HG03108 (cell line): ENCODE results near the gene TK1.
"Not testable (repeated sequence)": the region's sequence is repeated elsewhere in the genome, so short reads cannot be mapped to it uniquely, and the experiment has no call there.

Source experiments
- ATAC-seq: cut with Tn5 transposase; IDR thresholded peaks from one replicate; pipeline ENCODE4 v1.9.1; 2021; ENCODE audit warnings: moderate library complexity; ENCODE audit not compliant: unreplicated experiment

Gene TK1

DNA sequence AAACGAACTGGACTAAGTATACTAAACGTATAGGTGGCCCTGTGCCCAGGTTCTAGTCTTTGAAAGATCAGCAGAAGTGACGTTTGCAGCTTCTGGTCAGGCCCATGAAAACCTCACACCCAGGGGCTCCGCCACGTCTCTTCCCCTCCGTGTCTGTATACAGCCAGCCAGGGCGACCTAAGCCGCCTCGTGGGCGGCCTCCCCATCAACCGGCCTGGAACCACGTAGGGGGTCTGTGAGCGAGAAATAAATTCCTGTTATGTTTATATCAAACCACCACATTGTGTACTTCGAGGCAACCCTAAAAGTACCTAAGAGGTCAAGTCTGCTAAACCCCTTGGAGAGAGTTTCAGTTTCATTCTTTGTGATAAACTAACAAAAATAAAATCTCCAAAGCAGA lies 6.8 kb downstream of the TK1 start:
- ATAC-seq: no peak

DNA sequence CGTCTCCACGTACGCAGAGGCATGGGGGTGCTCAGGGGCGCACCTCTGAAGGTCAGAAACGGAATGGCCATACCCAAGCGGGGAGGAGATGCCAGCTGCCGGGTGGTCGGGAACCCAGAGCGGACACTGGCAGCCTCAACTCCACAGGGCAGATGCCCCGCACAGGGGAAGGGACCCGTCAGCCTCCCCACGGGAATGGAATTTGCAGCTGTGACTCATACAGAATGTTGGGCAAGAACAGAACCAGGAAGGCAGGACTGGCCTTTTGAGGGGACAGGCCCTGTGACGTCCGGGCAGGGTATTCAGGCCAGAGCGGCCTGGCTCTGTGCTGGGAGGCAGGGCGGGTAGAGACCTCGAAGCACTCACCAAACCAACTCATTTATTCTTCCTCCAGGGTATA lies 7.5 kb downstream of the TK1 start:
- no peak for ATAC-seq

DNA sequence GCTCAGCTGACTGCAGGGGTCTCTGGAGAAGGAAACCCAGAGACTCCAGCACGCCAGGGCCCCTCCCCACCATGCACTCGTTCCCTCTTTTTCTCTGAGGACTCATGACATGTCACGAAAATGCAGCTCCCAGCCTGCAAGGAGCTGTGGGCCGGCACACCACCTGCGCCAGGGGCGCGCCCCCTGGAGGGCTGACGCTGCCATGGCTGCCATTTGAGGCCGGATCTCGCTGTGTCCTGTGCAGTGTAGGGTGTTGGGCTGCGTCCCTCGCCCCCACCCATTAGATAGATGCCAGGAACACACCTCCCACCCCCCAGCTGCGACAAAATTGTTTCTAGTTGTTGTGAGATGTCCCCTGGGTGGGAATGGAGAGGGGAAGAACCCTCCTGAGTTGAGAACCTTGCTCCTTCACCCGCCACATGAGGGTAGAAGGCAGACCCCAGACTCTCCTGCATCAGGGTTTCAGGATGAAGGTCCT lies 10.3 kb downstream of the TK1 start:
- ATAC-seq: no peak

DNA sequence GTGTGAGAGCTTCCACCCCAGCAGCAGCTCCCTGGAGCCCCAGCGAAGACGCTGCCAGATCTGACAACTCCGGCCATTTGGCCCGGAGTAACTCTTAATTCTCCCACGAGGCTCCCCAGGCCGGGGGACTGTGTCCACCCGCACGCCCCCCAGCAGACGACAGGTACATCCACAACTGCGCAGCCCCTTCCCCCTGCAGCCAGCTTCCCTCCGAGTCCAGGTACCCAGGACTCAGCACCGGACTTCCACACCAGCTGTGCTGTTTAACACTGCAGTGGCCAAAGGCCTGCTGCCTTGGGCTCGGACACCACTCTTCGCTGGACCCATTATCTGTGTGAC lies 11.2 kb downstream of the TK1 start:
- no peak for ATAC-seq

DNA sequence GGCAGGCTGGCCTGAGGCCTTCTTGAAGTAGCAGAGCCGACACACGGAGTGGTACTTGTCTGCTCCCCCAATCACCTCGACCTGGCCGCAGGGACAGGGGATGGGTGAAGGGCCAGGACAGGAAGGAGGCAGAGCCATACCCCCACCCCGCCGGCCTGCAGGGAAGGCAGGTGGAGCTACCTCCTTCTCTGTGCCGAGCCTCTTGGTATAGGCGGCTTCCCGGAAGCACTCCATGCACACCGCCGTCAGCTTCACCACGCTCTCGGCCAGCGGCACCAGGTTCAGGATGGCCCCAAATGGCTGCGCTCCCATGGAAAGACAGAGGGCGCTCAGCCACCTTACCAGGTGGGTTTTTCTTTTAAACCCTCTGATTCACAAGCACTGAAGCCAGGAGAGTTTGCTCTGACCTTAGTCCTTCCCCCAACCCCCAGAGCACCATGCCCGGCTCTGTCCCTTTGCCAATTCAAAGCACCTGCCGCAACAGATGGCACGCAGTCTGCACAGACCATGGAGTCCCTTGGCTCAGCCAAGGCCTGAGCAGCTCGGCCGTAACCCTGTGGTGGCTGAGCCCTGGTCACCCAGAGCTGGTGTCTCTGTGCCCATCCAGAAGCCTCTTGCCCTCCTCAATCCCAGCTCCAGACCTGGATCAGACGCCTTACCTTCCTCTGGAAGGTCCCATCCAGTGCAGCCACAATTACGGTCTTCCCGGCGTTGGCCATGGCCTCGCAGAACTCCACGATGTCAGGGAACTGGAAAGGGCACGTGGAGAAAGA lies 11.8 kb downstream of the TK1 start:
- no peak for ATAC-seq

DNA sequence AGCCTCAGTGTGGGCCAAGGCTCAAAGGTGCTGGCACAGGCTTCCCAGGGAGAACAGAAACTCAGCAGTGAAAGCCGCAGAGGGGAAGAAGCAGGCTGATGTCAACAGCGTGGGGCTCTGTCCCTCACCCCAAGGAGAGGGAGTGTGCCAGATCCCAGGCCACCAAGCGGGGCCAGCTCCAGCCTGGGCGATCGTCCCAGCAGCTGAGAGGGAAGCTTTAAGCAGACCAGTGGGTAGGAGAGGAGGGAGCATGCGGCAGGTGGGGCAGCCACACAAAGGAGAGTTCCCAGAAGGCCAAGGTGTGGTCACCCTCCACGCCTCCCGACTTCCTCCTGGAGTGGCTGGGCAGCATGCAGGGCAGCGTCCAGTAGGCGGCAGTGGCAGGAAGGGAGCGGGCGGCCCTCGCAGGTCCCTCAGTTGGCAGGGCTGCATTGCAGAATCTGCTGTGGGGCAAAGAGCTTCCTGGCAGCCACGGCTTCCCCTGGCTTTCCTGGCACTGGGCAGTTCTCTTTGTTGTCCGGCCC lies 12.4 kb downstream of the TK1 start:
- no peak for ATAC-seq

DNA sequence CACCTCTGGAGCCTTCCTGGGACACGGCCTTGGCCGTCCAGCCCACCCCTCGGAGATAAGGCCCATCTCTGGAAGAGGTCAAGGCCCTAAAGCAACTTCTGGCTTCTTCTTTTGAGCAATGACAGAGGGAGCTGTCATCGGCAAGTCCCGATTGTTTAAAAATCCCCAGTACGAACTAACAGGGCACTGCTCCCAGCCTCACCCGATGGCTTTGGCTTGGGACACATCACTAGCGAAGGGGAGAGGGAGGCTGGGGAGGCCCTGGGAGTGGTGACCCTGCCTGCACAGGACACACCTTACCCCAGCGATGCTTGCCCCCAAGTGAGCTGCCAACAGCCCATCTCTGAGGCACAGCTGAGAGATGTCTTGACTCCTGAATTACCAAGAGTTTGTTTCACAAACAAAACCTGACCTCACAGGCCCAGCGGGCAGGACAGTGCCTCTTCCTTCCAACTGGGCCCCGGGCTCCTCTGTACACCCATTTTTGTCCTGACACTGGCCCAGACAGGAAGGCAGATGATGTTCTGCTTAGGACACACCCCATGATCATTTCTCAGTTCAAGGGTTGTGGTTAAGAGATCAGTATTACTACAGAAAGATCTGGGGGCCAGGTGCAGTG lies 13.6 kb downstream of the TK1 start:
- peak; percentile 49 for ATAC-seq

DNA sequence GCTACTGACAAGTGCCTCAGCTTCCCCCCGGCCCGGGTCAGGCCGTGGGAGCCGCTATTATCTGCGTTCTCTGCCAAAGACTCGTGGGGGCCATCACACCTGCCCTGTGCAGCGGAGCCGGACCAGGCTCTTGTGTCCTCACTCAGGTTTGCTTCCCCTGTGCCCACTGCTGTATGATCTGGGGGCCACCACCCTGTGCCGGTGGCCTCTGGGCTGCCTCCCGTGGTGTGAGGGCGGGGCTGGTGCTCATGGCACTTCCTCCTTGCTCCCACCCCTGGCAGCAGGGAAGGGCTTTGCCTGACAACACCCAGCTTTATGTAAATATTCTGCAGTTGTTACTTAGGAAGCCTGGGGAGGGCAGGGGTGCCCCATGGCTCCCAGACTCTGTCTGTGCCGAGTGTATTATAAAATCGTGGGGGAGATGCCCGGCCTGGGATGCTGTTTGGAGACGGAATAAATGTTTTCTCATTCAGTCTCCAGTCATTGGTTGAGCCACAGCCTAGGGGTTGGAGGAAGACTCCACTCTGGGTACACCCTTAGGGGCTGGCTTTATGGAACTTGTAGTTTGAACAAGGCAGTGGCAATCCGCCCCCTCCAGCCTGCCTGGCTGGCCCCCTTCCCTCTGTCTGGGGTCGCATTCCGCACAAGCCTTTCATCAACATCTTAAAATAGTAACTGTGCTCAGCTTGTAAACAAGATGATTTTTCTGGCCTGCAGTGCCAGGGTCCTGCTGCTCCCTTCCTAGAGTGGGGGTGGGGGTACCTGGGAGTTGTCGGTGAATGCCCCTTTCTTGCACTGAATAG lies 14.4 kb downstream of the TK1 start:
- no peak for ATAC-seq

DNA sequence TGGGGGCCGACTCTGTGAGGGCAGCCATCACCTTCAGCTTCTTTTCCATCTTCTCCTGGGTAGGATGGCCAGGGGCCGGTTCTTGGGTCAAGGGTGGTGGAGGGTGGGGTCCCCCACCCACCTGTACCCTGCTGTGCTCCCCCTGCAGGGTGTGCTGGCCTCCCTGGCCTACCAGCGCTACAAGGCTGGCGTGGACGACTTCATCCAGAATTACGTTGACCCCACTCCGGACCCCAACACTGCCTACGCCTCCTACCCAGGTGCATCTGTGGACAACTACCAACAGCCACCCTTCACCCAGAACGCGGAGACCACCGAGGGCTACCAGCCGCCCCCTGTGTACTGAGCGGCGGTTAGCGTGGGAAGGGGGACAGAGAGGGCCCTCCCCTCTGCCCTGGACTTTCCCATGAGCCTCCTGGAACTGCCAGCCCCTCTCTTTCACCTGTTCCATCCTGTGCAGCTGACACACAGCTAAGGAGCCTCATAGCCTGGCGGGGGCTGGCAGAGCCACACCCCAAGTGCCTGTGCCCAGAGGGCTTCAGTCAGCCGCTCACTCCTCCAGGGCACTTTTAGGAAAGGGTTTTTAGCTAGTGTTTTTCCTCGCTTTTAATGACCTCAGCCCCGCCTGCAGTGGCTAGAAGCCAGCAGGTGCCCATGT lies 15.1 kb downstream of the TK1 start:
- ATAC-seq: not testable (repeated sequence)

DNA sequence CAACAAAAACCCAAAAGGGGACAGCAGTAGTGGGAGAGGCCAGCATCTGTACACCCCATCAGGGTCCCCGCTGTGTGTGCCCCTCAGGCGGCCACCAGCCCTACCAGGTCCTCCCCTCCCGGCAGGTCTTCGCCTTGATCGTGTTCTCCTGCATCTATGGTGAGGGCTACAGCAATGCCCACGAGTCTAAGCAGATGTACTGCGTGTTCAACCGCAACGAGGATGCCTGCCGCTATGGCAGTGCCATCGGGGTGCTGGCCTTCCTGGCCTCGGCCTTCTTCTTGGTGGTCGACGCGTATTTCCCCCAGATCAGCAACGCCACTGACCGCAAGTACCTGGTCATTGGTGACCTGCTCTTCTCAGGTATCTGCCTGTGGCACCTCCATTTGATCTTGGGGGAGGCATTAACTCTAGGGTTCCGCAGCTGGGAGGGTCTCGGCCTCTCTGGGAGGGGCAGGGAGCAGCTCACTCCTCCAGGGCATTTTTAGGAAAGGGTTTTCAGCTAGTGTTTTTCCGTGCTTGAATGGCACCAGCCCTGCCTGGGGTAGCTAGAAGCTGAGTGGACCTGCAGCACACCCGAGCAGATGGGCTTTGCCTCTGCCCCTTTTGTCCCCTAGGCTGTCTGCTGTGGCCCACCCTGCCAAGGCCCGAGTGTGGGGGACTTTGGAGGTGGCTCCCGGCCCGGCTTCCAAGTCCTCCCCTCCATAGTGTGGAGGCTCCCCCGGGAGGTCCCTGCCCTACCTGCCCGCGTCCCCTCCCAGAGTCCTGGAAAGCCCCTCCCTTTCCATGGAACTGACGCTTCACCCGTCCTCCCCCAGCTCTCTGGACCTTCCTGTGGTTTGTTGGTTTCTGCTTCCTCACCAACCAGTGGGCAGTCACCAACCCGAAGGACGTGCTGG lies 15.9 kb downstream of the TK1 start:
- no peak for ATAC-seq

DNA sequence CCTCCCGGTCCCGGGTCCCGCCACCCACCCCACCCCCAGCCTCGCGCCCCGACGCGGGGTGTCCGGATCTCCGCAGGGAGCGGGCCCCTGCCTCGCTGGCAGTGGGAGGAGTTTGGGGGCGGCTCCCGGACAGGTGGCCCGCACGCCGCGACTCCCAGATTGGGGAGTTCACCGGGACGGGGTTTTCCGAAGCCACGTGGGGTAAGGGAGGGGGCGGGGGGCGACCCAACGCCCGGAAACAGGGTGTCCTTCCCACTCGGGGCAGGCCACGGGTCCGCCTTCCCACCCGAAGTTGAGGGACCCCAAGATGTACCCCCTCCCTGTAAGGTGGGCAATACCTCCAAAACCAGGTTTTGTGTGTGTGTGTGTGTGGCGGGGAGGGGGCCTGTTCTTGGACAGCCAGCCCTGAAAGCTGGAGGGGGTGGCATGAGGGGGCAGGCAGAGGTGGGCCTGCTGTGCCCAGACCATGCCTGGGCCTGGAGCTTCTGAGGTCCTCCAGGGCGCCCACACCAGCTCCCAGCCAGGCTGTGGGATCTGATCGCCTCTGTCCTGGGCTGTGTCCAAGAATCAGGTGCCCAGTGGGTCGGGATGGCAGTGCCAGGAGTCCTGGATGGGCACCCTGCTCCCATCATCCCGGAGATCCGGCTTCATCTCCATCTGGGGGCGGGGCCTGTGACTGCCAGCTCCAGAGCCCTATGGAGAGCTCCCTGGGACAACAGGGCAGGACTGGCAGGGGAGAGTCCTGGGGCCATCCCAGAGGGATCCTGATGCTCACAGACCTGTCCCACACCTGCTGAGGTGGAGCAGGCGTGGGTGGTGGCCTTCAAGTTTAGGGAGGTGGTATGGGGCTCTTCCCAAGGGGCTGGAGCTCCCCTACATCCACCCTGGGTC lies 17.7 kb downstream of the TK1 start:
- ATAC-seq: no peak

DNA sequence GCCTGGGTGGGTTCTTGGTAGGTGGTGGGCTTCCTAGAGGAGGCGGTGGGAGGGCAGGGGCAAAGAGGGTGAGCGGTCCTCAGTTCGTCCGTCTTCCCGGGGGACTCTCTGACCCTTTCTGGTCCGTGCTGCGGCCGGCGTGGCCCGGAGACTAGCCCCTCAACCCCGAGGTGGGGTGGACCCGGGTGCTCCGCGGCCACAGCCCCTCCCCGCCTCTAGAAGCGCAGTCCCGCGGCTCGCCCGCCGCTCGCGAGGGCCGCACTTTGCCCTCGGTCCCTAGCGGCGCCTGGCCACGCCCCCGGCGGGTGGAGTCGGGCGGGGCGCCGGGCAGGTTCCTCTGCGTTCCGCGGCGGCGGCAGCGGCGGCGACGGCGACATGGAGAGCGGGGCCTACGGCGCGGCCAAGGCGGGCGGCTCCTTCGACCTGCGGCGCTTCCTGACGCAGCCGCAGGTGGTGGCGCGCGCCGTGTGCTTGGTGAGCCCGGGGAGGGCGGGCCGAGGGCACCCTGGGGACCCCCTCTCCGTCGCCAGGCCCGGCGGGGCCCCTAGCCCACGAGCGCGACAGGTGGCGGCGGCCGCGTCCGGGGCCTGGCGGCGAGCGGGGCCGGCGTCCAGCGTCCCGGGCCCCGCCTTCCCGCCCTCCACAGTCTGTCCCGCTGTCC lies 18.5 kb downstream of the TK1 start, which contains the start of gene SYNGR2:
TSS of gene SYNGR2 (plus strand) at position 340 of the 661 bp plus-strand sequence. CDS start at position 376, 36 bp downstream.
- peak; percentile 46 for ATAC-seq

DNA sequence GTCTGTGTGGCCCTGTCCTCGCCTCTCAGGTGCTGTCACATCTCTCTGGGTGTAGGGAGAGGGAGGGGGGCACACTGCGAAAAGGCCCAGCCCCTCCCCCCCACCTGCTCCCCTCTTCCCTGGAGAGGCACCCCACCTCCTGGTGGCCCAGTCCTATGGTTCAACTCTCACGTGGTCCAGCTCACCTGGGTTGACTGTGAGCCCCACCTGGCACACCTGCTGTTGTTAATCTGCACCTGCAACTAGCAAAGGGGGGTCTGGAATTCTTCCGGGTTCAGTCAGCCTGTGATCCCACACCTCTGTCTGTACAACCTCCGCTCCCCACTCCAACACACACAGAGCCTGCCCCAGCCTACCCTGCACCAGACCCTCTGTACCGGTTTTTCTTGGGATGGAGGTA lies 20.4 kb downstream of the TK1 start:
- ATAC-seq: no peak

DNA sequence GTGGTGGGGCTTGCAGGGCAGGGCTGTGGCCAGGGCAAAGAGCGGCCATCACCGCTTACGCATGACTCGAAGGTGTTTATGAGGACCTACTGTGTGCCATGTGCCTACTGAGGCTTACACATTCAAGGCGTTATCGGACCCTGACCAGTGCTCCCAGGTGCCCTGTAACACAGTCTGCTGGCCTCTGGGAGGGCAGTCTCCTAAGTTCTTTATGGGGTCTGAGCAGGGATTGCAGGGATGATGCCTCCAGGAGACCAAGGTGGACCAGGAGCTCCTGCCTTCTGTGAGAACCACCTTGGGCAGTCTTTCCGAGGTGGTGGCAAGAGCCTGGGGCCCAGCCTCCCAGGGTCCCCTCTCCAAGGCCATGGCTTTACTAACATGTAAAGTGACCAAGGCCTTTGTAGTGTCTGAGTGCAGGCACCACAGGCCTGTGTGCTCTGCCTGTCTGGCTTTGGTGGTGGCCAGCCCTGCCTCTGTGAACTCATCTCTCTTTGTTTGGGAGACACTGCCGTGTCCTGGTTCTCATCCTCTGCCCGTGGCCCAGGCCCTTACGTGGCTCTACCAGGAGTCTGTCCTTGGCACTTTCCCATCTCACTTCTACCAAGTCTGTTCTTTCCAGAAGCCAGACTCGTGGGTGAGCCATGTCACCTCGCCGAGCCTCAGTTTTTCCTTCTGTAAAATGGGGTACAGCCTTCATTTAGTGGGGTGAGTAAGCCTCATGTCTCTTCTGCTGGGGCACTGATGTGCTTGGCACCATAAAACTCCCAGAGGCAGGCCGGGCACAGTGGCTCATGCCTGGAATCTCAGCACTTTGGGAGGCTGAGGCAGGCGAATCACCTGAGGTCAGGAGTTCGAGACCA lies 21.9 kb downstream of the TK1 start:
- no peak for ATAC-seq

DNA sequence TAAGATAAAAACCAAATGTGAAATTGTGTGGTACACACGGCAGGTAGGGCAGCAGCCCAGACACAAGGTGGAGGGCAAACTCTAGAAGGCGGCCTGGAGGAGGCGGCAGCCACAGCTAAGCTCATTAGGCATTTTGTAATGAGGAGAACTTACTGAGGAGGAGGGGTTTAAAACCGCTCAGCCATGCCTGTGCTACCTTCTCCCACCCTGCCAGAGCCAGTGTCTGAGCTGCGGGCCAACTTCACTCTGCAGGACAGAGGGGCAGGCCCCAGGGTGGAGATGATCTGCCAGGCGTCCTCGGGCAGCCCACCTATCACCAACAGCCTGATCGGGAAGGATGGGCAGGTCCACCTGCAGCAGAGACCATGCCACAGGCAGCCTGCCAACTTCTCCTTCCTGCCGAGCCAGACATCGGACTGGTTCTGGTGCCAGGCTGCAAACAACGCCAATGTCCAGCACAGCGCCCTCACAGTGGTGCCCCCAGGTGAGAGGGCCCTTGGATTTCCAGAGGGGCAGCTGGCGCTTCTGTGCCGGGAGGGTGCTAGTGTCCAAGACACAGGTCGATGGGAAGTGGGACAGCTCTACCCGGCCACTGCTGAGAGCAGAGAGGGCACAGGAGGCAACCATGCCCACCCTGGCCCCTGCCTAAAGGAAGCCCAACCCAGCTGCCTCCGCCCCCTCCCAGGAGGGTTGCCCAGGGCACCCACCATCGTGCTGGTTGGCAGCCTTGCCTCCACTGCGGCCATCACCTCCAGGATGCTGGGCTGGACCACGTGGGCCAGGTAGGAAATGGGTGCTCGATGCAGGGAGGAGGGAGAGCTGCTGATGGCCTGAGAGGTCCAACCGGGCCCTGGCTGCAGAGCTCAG lies 22.7 kb downstream of the TK1 start:
- ATAC-seq: no peak

DNA sequence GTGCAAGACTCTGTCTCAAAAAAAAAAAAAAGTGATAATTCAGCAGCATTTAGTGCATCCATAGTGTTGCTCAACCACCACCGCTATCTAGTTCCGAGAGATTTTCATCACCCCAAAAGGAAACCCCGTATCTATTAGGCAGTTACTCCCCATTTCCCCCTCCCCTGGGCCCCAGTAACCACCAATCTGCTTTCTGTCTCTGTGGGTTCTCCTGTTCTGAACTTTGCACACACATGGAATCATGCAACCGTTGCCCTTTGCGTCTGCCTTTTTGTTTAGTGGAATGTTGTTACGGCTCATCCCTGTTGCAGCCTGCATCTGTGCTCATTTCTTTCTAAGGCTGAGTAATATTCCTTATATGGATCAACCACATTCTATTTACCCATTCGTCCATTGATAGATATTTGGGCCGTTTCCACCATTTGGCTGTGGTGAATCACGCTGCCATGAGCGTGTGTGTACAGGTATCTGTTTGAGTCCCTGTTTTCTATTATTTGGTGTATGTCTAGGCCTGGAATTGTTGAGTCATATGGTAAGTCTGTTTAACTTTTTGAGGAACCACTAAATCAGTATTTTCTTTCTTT lies 27.2 kb downstream of the TK1 start:
- ATAC-seq: peak; percentile 37
